ENCODE data around the gene SAMD11. TPM values are rescaled to one million over a fixed set of nuclear protein-coding genes. Genes with fewer than 3 reads are reported as not detected.

SAMD11 gene
- total RNA-seq, 1 experiment from 2014 or later, result 0.54 TPM

- CTCF ChIA-PET, result no interaction called here
- no TSS peak for BruUV-seq (replicated peaks)
- TF ChIP-seq, protein P1, sequence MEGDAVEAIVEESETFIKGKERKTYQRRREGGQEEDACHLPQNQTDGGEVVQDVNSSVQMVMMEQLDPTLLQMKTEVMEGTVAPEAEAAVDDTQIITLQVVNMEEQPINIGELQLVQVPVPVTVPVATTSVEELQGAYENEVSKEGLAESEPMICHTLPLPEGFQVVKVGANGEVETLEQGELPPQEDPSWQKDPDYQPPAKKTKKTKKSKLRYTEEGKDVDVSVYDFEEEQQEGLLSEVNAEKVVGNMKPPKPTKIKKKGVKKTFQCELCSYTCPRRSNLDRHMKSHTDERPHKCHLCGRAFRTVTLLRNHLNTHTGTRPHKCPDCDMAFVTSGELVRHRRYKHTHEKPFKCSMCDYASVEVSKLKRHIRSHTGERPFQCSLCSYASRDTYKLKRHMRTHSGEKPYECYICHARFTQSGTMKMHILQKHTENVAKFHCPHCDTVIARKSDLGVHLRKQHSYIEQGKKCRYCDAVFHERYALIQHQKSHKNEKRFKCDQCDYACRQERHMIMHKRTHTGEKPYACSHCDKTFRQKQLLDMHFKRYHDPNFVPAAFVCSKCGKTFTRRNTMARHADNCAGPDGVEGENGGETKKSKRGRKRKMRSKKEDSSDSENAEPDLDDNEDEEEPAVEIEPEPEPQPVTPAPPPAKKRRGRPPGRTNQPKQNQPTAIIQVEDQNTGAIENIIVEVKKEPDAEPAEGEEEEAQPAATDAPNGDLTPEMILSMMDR (IDR thresholded peaks at IDR 0.05; ENCODE audit: unreplicated experiment), result no peak
- Mint-ChIP-seq H3K9me3 (ENCODE audit: low read depth, unreplicated experiment) (no peaks in the 10 kb centered on the region), H3K4me1 (ENCODE audit: low read depth, unreplicated experiment) (peaks cover 8% of the 10 kb centered on the region), H3K4me3 (ENCODE audit: low read depth, unreplicated experiment) (no peak overlapping the region), H3K27ac (ENCODE audit: unreplicated experiment) (no peak overlapping the region), H3K36me3 (ENCODE audit: insufficient read depth, unreplicated experiment) (peaks cover 18% of the 10 kb centered on the region), H3K27me3 (ENCODE audit: unreplicated experiment) (no peaks in the 10 kb centered on the region)
- intact Hi-C loops (cut with micrococcal nuclease; ENCODE audit: unreplicated experiment), result no loop called here
- DNase-seq, result no peak
These were observed 28.9 kb downstream of the SAMD11 start for GRCh38 chr1:952603-953002.

GRCh38 chr1:953524-954320 is 30.0 kb downstream of the SAMD11 start:
- TF ChIP-seq, protein P1 (IDR thresholded peaks at IDR 0.05; ENCODE audit: unreplicated experiment), result no peak
- DNase-seq, result no peak
- H3K27ac Mint-ChIP-seq (ENCODE audit: unreplicated experiment), result no peak overlapping the region
- CTCF ChIA-PET, result no interaction called here
- H3K9me3 Mint-ChIP-seq (ENCODE audit: low read depth, unreplicated experiment), result no peaks in the 10 kb centered on the region
- peaks cover 24% of the 10 kb centered on the region for H3K36me3 Mint-ChIP-seq (ENCODE audit: insufficient read depth, unreplicated experiment)
- no peak overlapping the region for H3K4me3 Mint-ChIP-seq (ENCODE audit: low read depth, unreplicated experiment)
- H3K4me1 Mint-ChIP-seq (ENCODE audit: low read depth, unreplicated experiment), result peaks cover 15% of the 10 kb centered on the region
- H3K27me3 Mint-ChIP-seq (ENCODE audit: unreplicated experiment), result no peaks in the 10 kb centered on the region
- no TSS peak for BruUV-seq (replicated peaks)
- intact Hi-C loops (cut with micrococcal nuclease; ENCODE audit: unreplicated experiment), result no loop called here

GRCh38 chr1:954927-955326 is 31.2 kb downstream of the SAMD11 start:
- TF ChIP-seq, protein P1 (IDR thresholded peaks at IDR 0.05; ENCODE audit: unreplicated experiment), result no peak
- Mint-ChIP-seq H3K36me3 (ENCODE audit: insufficient read depth, unreplicated experiment) (peaks cover 27% of the 10 kb centered on the region), H3K4me3 (ENCODE audit: low read depth, unreplicated experiment) (no peak overlapping the region), H3K27me3 (ENCODE audit: unreplicated experiment) (no peaks in the 10 kb centered on the region), H3K4me1 (ENCODE audit: low read depth, unreplicated experiment) (peaks cover 15% of the 10 kb centered on the region), H3K27ac (ENCODE audit: unreplicated experiment) (no peak overlapping the region), H3K9me3 (ENCODE audit: low read depth, unreplicated experiment) (no peaks in the 10 kb centered on the region)
- BruUV-seq (replicated peaks), result no TSS peak
- DNase-seq, result no peak
- CTCF ChIA-PET, result no interaction called here
- intact Hi-C loops (cut with micrococcal nuclease; ENCODE audit: unreplicated experiment), result no loop called here

DNA sequence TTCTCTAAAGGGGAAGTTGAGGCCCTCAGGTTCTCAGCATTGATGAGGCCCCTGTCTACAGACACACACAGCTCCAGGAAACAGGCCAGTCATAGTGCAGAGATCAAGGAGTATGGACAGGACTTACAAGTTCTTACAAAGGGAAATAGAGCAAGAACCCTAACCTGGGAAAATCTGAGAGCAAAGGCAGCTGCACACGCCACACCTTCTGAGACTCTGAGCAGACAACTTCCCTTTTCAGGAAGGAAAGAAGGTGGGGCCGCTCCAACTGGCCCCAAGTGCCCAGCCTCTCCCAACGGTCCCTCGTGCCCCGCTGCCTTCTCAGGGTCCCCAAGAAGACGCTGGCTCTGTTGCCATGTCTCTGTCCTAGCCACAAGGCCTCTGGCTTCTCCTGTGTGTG is 31.8 kb downstream of the SAMD11 start:
- no peak overlapping the region for H3K4me3 Mint-ChIP-seq (ENCODE audit: low read depth, unreplicated experiment)
- no peaks in the 10 kb centered on the region for H3K9me3 Mint-ChIP-seq (ENCODE audit: low read depth, unreplicated experiment)
- TF ChIP-seq, protein P1 (IDR thresholded peaks at IDR 0.05; ENCODE audit: unreplicated experiment), result no peak
- no TSS peak for BruUV-seq (replicated peaks)
- H3K27me3 Mint-ChIP-seq (ENCODE audit: unreplicated experiment), result no peaks in the 10 kb centered on the region
- CTCF ChIA-PET, result no interaction called here
- intact Hi-C loops (cut with micrococcal nuclease; ENCODE audit: unreplicated experiment), result no loop called here
- peaks cover 15% of the 10 kb centered on the region for H3K4me1 Mint-ChIP-seq (ENCODE audit: low read depth, unreplicated experiment)
- H3K36me3 Mint-ChIP-seq (ENCODE audit: insufficient read depth, unreplicated experiment), result peaks cover 32% of the 10 kb centered on the region
- H3K27ac Mint-ChIP-seq (ENCODE audit: unreplicated experiment), result no peak overlapping the region
- DNase-seq, result no peak
